Fibroblast of skin of scalp (primary cell): ENCODE data around the gene DDB1.
"Not testable (repeated sequence)": the region's sequence is repeated elsewhere in the genome, so short reads cannot be mapped to it uniquely, and the experiment has no call there.

Source experiments
- DNase-seq: peaks from one replicate; pipeline ENCODE4 v3.0.0-alpha.2; 2013

Gene DDB1

DNA sequence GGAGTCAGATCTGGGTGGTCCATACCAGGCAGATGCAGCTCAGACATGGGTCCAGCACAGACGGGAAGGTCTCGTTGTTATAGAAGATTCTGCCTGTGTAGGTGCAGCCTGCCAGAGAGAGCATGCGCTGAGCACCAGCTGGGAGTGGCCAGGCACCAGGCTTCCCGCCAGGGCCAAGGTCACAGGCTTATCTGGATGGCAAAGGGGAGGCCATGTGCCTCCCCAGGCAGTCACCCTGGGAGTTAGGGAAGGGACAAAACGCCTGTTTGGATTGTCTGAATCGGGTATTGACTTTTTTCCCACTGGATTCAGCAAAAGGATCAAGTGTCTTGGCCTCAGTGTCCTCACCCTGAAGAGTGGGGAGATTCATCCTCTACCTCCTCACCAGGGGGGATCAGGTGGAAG lies 65.5 kb downstream of the DDB1 start:
- no peak for DNase-seq

DNA sequence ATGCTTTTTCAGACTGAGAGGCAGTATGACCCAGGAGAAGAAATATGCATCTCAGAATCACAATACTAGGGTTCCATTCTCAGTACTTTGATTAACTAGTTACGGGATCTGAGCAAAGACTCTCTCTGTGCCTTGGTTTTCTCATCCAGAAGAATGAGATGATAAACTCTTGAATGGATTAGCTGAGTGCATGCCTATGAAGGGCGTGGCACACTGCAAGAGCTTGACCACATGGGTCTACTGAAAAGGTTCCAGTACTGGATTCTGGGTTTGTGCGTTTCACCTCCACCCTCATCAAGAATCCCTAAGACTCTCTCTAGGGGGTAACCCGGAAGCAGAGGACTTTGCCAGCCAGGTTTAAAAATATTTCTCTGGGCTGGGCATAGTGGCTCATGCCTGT lies 66.3 kb downstream of the DDB1 start:
- peak; percentile 20 for DNase-seq

DNA sequence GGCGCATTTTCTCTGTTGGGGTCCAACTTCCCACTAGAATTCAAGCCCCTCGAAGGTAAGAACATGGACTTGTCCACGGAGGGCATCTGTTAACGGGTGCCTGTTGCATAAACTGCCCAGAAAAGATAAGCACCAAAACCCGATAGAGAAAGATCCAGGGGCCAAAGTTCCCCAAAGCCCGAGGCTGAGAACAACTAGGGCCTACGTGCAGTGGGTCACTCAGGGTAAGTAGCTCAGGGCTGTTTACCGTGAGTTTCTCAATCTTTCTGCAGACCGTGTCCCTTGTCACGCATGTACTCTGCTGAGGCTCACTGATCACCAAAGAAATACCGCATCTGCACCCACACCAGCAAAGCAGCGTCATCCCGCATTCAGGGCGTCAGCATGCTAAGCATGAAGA lies 67.5 kb downstream of the DDB1 start:
- no peak for DNase-seq

DNA sequence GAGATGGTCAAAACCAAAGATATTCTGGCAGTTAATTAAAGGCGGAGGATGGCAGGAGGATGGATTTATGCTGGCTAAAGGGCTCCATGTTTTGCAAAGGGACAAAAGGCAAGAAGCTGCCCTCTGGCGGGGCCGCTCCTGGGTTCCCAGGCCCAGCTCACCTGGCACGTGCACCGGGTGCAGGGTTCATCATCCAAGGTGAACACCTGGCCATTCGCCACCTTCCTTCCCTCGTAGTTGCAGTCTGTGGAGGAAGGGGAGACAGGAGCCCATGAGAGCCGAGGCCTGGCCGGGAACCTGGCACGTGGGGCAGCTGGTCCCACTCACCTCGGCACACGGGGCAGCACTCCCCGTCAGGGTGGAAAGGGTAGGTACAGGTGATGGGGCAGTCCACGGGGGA lies 68.1 kb downstream of the DDB1 start:
- DNase-seq: no peak

DNA sequence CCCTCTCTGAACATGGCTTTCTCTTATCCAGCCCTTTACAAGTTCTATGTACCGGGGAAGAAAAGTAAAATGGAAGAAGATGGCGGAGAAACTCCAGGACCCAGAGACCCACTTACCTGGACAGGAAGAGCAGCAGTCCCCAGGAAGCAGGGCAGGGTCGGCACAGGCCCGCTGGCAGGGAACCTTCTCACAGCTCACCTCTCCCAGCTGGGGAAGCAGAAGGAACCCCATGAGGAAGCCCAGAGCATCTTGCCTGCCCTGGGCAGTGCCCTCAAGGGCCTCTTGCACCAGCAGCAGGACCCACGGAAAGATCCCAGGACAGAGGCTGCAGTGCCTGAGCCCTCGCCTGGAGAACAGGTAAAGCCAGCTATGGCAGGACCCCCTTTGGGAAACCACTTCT lies 68.5 kb downstream of the DDB1 start:
- no peak for DNase-seq

DNA sequence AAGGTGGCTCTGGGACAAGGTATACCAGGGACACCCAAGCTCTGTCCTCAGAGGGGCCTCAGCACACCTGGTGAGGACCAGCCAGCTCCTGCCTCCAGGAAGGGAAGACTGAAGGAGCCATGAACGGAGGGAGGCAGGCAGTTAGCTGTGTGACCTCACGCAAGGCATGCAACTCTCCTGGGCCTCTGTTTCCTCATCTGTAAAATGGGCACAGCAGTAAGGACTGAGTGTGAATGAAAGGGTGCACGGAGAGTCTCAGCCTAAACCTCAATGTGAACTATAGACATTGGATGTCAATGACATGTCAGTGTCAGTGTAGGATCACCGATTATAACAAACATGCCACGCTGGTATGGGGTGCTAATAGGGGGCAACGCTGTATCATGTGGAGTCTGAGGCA lies 73.5 kb downstream of the DDB1 start:
- no peak for DNase-seq

DNA sequence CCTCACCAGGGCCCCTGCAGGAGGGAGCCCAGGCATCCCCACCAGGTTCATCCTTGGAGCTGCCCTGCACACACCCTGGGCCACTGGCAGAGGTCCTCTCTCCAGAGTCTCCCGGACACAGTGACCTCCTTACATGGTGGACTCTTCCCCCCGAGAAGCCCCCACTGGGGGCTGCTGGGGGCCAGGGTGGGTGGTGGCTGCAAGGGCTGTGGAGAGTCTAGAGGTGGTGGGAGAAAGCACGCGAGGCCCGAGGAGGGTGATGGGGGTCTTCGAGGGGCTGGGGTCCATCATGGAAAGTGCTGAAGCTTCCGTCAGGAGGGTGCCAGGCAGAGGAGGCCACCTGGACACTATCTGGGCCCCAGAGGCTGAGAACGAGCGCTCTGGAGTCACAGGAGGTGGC lies 74.4 kb downstream of the DDB1 start:
- DNase-seq: no peak

DNA sequence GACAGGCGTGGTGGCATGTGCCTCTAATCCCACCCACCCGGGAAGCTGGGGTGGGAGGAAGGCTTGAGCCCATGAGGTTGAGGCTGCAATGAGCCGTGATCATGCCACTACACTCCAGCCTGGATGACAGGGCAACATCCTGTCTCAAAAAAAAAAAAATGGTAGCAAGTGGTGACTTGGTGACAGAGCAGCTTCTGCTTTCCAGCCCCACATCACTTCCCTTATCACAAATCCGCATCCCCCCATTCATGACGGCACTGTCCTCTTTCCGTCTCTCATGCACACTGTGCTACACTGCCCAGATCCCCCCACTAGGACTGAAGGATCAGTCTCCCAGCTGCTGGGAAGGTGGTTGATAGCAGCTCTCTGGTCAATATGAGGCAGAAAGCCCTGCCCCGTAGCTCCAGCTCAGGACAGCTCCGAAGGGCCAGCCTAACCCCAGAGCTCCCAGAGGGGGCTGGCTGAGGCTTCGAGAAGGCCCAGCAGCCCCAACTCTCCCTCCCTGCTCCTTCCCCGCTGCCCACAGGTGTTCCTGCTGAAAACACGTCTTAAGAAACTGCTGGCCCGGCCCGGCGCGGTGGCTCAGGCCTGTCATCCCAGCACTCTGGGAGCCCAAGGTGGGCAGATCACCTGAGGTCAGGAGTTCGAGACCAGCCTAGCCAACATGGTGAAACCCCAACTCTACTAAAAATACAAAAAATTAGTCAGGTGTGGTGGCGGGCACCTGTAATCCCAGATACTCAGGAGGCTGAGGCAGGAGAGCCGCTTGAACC lies 76.0 kb downstream of the DDB1 start:
- DNase-seq: no peak

DNA sequence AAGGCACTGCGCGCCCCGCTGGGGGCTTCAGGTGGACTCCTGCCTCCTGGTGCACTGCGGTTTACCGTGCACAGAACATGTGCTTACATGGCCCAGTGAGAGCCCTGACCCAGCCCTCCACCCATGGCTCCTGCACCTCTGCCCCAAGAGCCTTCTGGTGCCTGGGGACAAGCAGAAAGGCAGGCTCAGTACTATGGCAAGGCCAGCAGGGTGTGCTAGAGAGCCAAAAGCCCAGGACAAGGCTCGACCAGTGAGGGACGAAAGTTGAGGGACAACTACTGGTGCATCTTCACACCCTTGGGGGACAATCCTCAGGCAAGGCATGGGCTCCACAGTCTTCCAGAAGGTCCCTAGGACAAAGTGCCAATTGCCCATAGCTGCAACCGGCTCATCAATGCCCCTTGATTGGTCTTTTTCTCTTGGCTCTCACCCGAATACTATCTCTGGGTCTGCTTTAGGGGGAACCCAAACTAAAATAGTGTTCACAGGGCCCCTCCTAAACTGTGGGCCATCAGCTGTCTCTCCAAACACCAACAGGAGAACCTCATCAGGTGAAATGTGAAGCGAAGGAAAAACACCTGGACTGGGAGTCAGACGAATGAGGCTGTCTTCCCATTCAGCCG lies 78.4 kb downstream of the DDB1 start:
- peak; percentile 57 for DNase-seq

DNA sequence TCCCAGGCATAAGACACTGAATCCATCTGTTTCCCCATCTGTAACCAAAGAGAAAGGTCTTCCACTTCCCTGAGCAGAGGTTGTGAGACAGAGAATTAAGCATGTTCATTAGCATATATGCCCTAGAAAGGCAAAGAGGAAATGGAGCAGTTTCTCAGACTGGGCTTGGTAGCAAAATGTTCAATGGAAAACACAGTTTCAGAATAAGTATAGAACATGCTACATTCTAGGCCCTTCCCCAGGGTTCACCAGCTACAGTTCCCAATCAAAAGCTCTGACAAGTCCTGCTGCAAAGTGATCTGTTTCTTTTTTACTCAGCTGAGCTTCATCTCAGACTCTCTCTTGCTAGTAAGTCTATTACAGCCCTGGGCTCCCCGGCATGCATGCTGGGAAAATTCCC lies 80.6 kb downstream of the DDB1 start:
- DNase-seq: not testable (repeated sequence)

DNA sequence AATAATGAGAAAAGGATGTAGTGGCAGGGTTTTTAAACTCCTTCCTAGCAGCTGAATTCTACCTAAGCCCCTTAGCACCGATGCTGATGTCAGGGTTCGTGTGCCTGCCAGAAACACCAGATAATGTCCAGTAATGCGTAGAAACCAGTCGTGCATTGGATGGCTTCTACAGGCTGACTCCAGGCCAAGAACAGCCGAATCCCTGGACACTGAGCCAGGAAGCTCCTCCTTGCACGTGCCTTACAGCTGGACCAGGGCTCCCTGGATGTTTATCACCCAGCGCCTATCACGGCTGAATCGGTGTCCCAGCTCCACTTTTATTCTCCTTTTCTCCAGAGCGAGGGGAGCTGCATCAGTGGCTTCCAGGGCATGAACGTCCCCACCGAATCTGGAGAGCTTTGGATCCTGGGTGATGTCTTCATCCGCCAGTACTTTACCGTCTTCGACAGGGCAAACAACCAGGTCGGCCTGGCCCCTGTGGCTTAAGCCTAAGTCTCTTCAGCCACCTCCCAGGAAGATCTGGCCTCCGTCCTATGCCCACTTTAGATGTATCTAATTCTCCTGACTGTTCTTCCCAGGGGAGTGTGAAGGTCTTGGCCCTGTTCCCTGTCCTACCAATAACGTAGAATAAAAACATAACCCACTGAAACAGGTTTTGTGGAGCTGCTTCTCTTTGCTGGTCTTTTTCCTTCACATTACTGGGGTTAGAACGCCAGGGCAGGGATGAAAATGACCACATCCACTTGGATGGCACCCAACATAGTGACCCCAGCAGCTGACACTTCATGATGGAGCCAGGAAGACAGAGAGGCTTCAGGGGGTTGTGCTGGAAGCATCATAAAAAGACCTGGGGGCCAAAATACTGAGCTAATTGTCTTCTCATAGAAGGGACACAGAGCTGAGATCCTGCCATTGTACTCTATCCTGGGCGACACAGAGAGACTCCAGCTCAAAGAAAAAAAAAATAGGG lies 81.8 kb downstream of the DDB1 start:
- DNase-seq: not testable (repeated sequence)
